Mucosa of descending colon (tissue), 3 donors: Measurements from ENCODE around the gene SMARCB1. TPM values are rescaled to one million over a fixed set of nuclear protein-coding genes. Genes with fewer than 3 reads are reported as not detected.

Source experiments
- ATAC-seq: fragments of 200-7000 bp; cut with Tn5 transposase; one replicate; pipeline ENCODE4 v1.9.1; 2020; ENCODE audit warnings: mild to moderate bottlenecking, moderate library complexity
- DNase-seq, 3 donors: peaks; one replicate each; pipeline ENCODE4 v3.0.0-alpha.2; 2020
- H3K36me3 ChIP-seq: fragments of 200-600 bp; one replicate; pipeline ENCODE4 v1.8.0; 2021; ENCODE audit warnings: low read depth, mild to moderate bottlenecking
- H3K4me1 ChIP-seq: fragments of 200-600 bp; one replicate; pipeline ENCODE4 v1.8.0; 2021; ENCODE audit warnings: low read depth, mild to moderate bottlenecking
- H3K4me3 ChIP-seq: fragments of 200-600 bp; one replicate; pipeline ENCODE4 v1.8.0; 2021; ENCODE audit warnings: mild to moderate bottlenecking
- H3K9me3 ChIP-seq: fragments of 200-600 bp; one replicate; pipeline ENCODE4 v1.8.0; 2021; ENCODE audit warnings: mild to moderate bottlenecking
- CTCF ChIP-seq: fragments of 200-600 bp; IDR thresholded peaks from one replicate; pipeline ENCODE4 v1.8.0; 2022; ENCODE audit warnings: antibody characterized with exemption, mild to moderate bottlenecking
- intact Hi-C, 2 donors: fragments of 100-400 bp; cut with DNase I in 1 of 2; cut with micrococcal nuclease in 1 of 2; formaldehyde crosslinking; loops; one replicate each; pipeline versions ENCODE4 v1.11.0 to v1.11.1; 2022; cut with DNase I, micrococcal nuclease
- total RNA-seq, 3 donors: library from RNA; stranded (reverse); fragmentation: NEBNext Ultra II Directional in 2 of 3; extraction: Animal tissue kit (Norgen Biotek cat#: 25700) in 2 of 3; gene quantifications; one replicate each; pipeline versions ENCODE4 v1.2.1 to v1.2.4, GENCODE V29; 2021 to 2023
- donor health status: DM: no; HTN: no; CAD: no; lungs with moderate emphysema.
- donor health status: DM: no; HTN: no; CAD: no.
- donor health status: DM: no; HTN: yes; CAD: no.

The SMARCB1 gene
- total RNA-seq, 3 donors from 2014 or later, result 60.1 to 85.1 (median 69.3) TPM

GRCh38 chr22:23844739-23845202 lies 58.0 kb downstream of the SMARCB1 start:
- peaks cover 6% of the 10 kb centered on the region for H3K4me1 ChIP-seq
- TF ChIP-seq CTCF, result no peak
- ATAC-seq, result no peak
- peak in 1 of 3 donors; percentile 50 for DNase-seq
- no peaks in the 10 kb centered on the region for H3K9me3 ChIP-seq
- no peak overlapping the region for H3K4me3 ChIP-seq
- no peaks in the 10 kb centered on the region for H3K36me3 ChIP-seq
- intact Hi-C loops, result loop anchor here in 1 of 2 donors (10.0 kb wide), 1 partner anchor 300 kb away; no protein-coding TSS in a partner anchor

GRCh38 chr22:23845265-23846080 lies 58.7 kb downstream of the SMARCB1 start:
- no peak for TF ChIP-seq CTCF
- intact Hi-C loops, result loop anchor here in 1 of 2 donors (10.0 kb wide), 1 partner anchor 301 kb away; no protein-coding TSS in a partner anchor

GRCh38 chr22:23846081-23846469 lies 59.3 kb downstream of the SMARCB1 start:
- TF ChIP-seq CTCF, result no peak

More at GRCh38 chr22:23845265-23846080, 58.7 kb downstream of the SMARCB1 start:
- no peaks in the 10 kb centered on the region for H3K9me3 ChIP-seq
- ATAC-seq (no peak), DNase-seq (peak in 1 of 3 donors; percentile 36)
- no peaks in the 10 kb centered on the region for H3K36me3 ChIP-seq
- H3K4me3 ChIP-seq, result no peak overlapping the region
- H3K4me1 ChIP-seq, result peaks cover 7% of the 10 kb centered on the region

GRCh38 chr22:23847310-23847920 lies 60.6 kb downstream of the SMARCB1 start:
- Histone ChIP-seq H3K36me3 (no peaks in the 10 kb centered on the region), H3K9me3 (no peaks in the 10 kb centered on the region), H3K4me3 (no peak overlapping the region), H3K4me1 (peaks cover 7% of the 10 kb centered on the region)
- intact Hi-C loops, result loop anchor here in 1 of 2 donors (10.0 kb wide), 1 partner anchor 303 kb away; no protein-coding TSS in a partner anchor
- DNase-seq (peak in 1 of 3 donors; percentile 46), ATAC-seq (no peak)
- TF ChIP-seq CTCF, result no peak

More at GRCh38 chr22:23846081-23846469, 59.3 kb downstream of the SMARCB1 start:
- Histone ChIP-seq H3K4me1 (peaks cover 7% of the 10 kb centered on the region), H3K4me3 (no peak overlapping the region), H3K9me3 (no peaks in the 10 kb centered on the region), H3K36me3 (no peaks in the 10 kb centered on the region)
- DNase-seq (no peak), ATAC-seq (no peak)
- intact Hi-C loops, result loop anchor here in 1 of 2 donors (10.0 kb wide), 1 partner anchor 301 kb away; no protein-coding TSS in a partner anchor

GRCh38 chr22:23847991-23848864 lies 61.5 kb downstream of the SMARCB1 start:
- intact Hi-C loops, result loop anchor here in 1 of 2 donors (10.0 kb wide), 1 partner anchor 303 kb away; no protein-coding TSS in a partner anchor
- ATAC-seq (no peak), DNase-seq (peak in 1 of 3 donors; percentile 63)
- no peaks in the 10 kb centered on the region for H3K36me3 ChIP-seq
- no peak overlapping the region for H3K4me3 ChIP-seq
- no peak for TF ChIP-seq CTCF
- no peaks in the 10 kb centered on the region for H3K9me3 ChIP-seq
- peaks cover 7% of the 10 kb centered on the region for H3K4me1 ChIP-seq
